SK-MEL-5 (cell line): Measurements from ENCODE around the gene NAV2. TPM values are rescaled to one million over a fixed set of nuclear protein-coding genes. Genes with fewer than 3 reads are reported as not detected.

Source experiments
- DNase-seq: peaks from one replicate; pipeline ENCODE4 v3.0.0-alpha.2; 2016; ENCODE audit warnings: low read depth, low spot score
- in situ Hi-C: cut with HindIII; loops from 2 replicates; pipeline ENCODE4 v1.10.0; 2016; ENCODE audit warnings: low sequenced_read_pairs, high pct_unique_total_duplicates, low pct_unique_long_range_greater_than_20kb
- total RNA-seq: library from RNA; depleted of rRNA; stranded (reverse); fragments of >200 nt; shearing (Covaris generic); gene quantifications from 2 replicates; pipeline ENCODE4 v1.2.3, GENCODE V29; 2014

Gene NAV2
- total RNA-seq, 1 experiment from 2014 or later: 14.5 TPM

DNA sequence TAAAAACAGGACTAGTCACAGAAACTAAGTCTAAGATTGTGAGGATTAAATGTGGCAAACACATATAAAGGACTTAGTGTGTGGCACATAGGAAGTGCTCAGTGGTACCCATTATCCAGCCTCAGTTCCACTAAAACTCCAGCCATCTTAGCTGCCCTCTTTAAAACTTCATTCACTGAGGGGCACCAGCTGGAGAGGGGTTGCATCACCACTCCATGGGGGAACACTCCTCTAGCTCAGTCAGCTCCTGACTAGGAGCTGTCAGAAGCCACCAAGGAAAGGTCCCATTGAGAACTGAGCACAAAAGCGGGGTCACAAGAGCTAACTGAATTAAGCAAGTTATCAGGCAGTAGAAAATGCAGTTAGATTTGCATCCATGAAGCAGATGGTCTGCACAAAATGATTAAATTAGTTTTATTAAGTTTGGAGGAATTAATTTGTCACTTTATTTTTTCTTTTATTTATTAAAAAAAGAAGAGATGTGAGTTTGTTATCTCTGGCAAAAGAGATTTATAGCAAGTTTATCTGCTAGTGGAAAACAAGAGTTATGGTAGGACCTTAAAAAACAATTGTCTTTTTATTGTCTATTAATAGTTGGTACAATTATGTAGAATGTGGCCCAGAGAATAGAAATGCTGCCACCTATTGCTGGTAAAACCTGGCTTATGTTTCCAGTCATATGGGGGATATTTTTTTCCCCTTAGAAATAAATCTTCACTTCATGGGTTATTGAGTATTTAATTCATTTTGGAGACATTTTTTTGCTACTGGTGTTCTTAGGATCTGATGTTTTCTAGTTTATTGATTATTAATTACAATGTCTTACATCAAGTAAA is 95.7 kb downstream of the NAV2 start:
- DNase-seq: no peak
- in situ Hi-C loops: no loop called here

DNA sequence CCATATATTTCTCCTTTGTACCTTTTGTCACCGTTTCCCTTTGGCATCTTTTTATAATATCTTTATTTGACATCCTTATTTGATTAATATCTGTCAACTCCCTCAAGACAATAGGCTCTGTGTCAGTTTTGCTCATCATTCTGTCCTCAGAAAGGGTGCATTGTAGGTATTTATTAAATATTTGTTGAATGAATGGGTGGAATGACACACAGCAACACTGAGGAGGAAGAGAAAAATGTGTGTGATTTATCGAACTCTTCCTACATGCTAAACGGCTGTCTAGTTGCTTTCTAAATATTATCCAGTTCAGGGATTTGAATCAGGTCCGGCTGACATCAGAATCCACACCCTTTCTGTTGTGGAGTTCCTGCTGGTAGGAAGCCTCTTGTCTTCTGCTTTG is 98.2 kb downstream of the NAV2 start:
- no peak for DNase-seq
- in situ Hi-C loops: no loop called here

DNA sequence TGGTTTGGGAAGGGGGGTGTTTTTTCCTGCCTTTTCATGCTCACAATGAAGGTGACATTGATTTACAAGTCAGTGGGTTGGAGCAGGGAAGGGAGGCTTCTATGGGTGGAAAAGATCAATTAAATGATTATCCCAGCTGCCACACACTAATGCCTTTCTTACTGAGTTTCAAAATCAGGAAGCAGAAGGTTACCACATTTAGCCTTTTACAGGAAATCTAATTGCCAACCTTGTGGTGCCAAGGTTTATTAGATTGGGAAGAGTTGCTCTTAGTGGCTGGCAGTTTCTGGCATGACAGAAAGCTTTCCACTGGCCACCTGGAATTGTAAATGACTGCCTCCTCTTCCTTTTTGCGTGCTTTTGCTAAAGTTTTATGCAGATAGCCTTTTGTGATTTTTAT is 98.7 kb downstream of the NAV2 start:
- in situ Hi-C loops: no loop called here
- no peak for DNase-seq

DNA sequence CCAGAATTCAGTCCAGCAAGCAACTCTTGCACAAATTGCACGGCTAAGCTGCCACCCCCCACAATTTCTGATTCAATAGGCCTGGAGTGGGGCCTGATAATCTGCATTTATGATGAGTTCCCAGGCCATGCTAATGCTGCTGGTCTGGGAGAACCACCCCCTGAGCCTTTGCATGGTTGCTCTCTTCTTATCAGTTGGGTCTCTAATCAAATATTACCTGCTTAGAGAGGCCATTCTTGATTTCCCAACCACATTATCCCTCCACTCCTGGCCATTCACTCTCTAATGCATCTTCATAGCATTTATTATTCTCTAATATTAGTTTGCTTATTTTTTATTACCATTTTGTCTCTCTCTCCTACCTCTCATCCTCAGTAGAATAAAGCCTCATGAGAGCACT is 99.5 kb downstream of the NAV2 start:
- DNase-seq: no peak
- in situ Hi-C loops: no loop called here

DNA sequence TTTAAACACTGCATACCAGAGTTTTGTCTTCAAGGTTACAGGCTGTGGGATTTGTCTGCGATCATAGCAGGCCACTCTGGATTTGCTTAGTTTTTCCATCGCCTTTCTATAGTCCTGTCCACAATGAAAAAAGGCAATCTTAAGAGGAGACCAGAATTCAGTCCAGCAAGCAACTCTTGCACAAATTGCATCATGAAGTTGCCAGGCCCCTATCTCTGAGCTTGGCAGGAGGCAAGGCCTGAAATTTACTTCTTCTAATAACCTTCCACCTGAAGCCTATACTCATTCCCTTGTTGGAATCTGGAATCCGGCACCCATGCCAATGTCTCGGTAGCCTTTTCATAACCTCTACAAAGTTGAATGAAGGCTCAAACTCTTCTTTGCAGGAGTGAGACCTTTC is 100.1 kb downstream of the NAV2 start:
- no peak for DNase-seq
- in situ Hi-C loops: no loop called here

DNA sequence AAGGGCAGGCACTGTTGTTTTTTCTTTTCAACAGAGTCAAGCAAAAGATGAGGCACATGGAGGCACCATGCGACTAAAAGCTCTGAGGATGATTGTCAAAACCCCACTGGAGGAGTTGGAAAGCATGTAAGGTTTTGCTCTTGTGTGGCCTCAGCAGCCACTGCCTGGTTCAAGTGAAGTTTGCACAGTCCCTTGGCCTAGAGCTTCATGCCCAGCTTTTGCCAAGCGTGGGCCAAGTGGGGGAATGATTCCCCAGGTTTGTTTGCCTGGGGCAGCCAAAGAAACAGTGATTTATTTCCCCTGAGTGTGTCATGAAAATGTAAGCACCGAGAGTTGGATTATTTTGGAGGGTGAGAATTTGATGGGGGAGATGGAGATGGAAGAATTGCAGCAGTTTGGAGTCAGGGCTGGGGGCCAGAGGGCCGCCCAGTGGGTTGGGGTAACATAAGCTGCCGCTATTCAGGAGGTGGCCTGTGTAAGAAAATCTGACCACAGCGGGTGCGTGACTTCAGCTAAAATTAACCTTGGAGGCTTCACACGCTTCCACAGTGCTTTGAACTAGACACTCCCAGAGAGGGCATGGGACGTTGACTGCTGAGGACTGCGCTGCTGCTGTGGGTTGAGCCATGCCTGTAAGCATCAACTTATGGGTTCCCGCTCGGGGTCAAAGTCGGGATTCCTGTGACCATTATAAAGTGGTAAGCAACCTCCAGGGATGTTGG is 100.7 kb downstream of the NAV2 start:
- DNase-seq: no peak
- in situ Hi-C loops: no loop called here

DNA sequence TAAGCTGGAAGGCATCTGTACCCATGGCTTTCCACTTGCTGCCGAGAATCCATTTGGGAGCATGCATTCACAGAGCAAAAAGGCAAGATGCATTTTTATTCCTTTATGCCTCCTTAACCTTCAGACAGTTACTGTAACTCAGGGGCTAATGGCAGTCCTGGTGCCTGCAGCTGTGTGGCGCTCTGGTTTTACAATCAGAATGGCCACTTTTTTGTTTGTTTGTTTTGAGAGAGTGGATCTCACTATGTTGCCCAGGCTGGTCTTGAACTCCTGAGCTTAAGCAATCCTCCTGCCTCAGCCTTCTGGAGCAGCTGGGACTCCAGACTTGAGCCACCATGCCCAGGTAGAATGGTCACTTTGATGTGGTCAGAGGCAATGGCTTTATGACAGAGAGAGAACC is 101.8 kb downstream of the NAV2 start:
- DNase-seq: no peak
- in situ Hi-C loops: no loop called here

DNA sequence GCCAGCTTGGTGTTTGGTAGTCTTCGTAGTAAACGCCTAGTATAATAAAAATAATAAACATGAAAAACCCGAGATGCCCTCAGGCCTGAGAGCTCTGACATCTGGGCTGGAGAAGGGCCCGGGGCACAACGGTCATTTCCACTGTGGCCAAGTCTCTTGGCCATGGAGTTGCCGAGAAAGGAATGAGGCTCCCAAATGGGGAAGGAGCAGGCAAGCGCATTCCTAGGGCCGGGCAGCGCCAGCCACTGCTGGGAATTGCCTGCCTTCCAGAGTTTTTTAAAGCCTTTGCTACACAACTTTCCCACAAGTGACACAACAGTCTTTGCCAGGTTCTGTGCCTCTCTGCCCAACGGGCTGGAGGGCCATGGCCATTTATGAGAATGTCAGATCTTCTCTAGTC is 103.4 kb downstream of the NAV2 start:
- in situ Hi-C loops: no loop called here
- DNase-seq: no peak

DNA sequence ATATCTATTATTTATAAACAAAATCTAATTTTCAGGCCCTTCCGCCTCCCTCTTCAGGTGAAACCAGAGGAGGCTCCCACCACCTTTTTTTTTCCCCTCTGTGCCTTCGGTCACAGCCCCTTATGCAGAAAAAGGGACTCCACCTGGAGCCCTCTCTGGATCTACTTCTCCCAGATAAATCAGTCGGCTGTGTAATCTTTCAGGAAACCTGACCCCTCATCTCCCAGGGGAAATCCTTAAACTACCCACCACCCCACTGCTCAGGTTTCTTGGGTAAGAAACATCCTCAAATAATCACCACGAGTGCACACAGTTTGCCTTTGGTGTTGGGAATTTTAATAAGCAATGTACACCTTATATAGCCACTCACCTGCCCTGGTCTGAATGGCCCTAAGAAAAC is 104.2 kb downstream of the NAV2 start:
- in situ Hi-C loops: no loop called here
- no peak for DNase-seq

DNA sequence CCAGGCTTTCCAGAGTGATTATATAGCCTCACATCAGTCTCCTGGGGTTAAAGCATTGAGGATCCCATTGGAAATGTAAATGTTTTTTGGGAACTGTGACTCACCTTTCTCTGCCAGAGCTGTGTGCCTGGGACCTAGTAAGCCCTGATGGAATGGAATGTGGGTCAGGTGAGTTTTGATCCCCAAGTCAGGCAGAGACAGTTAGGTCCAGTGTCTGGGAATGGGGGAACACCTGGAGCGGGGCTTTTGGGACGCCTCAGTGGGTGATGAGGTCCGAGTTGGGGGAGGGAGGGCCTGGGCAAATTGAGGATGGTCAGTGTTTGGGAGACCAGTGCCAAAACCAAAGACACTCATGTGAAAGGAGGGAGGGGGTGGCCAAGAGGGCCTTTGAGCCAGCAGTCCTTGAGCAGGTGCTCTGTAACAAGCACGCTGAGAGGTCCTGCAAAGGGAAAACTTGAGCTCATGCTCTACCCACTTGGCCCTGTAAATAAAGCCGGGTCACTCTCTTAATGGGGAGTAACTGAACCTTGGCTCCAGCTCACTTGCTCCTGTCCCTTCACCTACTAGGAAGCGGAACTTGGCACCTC is 104.7 kb downstream of the NAV2 start:
- in situ Hi-C loops: no loop called here
- no peak for DNase-seq

DNA sequence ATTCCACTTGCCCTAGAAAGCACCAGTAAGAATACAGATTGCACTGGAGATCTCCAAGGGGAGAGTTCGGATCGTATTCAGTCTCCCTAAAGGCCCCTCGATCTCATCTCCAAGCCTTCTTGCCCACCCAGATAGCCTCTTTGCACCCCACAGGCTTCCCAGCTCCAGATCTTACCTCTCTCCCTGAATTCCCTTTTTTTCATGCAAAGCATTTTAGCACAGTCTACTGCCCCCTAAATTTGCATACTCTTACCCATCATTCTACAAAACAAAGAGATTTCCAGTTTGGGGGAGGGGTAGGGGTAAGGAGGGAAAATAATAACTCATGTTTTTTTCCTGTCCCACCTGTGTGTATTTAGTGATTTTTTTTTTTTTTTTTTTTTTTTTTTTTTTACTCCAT is 105.2 kb downstream of the NAV2 start:
- DNase-seq: no peak
- in situ Hi-C loops: no loop called here

DNA sequence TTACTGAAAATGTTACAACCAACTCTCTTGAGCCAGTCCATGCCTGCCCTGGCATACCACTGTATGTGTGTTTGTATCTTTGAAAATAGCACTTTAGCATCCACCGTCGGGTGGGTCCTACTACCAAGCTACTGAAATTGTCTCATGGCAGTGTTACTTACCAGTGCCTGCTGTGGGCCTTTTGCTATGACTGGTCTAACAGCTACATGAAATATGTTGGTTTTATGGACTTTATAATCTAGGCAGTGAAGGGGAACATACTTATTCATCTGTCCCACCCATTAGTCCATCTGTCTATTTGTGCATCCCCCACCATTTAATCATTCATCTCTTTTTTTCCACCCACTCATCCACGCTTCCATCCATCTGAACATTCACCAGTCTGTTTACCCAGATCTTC is 106.0 kb downstream of the NAV2 start:
- in situ Hi-C loops: no loop called here

DNA sequence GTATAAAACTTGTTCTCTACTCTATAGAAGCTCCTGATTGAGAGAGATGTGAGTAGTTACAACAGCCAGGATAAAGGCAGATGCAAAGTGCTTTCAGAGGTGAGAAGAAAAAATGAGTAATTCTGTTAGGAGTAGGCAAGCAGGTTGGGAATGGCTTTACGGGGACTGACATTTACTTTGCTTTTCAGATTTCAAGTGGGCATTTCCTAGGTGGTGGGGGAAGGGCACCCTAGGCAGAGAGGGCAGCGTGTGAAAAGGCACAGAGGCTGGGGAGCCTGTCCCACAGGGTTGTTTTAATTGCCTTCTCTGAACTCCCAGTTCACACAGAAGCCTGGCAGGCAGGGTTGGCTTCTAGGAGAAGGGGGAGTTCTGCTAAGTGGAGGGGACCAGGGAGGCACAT is 106.5 kb downstream of the NAV2 start:
- in situ Hi-C loops: no loop called here
- no peak for DNase-seq

More for the DNA sequence above, 106.0 kb downstream of the NAV2 start:
- no peak for DNase-seq

DNA sequence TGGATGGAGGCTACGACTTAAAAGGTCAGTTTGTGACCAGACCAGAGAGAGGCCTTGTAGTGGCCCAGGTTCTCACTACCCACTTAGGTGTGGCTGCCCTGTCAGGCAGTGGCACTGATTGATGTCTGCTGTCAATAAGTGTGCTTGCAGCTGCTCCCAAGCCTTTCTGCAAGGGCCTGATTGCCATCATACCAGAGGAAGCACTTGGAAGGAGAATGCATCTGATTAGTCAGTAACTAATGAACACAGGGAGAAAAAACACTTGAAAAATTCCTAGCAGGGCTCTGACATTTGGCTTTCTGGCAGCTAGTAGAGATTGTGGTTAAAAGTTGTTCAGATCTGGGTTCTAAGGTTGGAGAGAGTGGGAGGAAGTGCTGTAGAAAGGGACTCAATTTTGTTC is 107.5 kb downstream of the NAV2 start:
- in situ Hi-C loops: no loop called here
- no peak for DNase-seq

DNA sequence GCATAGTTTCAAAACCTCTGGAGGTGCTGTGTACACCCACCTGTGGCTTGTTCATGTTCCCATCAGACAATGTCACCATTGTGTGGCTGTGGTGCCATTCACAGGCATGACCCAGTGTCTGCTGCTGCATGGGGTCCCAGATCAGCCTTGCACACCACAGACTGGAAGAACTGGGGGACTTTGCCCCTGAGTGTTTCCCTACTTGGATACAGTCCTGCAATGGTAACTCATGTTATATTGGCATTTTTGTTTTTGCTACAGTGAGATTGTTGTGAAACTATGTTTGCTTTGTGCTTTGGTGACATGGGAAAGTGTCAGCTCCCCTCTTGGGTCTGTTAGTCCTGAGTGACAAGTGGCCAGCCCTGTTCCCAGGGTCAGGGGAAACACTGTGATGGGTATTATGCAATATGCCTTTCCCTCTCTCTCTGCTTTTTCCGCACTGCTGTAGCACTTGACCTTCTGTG is 108.8 kb downstream of the NAV2 start:
- in situ Hi-C loops: no loop called here
- DNase-seq: no peak

DNA sequence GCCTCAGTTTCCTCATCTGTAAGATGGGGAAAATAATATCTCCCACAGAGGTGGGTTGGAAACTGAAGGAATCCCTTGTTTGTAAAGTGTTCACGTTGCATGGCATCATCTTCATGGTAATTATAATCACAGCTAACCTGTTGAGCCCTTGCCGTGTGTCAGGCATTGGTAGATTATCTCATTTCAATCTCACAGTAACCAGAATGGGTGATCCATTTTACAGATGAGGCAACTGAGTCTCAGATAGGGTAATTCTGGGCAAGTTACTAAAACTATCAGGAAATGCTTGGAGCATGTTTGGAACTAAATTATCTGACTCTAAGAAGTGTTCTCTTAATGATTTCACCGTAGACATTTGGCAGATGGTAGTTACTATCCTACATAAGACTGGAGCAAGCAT is 109.4 kb downstream of the NAV2 start:
- DNase-seq: no peak
- in situ Hi-C loops: no loop called here

DNA sequence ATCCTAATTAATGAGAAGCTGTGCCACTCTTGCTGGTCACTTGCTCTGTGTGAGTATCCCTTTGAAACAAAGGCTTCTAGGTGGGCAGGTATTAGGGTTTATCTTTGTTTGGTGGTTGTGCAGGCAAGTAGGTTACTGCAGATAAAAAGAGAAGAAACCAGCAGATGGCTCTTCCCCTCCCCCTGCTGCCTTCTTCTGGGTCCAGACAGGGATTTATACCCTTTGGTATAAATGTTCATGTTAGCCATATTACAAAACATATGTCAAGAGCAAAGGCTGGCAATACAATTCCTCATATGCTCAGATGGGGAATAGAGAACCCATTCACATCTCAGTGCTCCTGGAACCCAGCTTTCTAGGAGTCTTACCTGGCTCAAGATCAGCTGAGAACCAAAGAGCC is 109.9 kb downstream of the NAV2 start:
- in situ Hi-C loops: no loop called here
- DNase-seq: no peak

DNA sequence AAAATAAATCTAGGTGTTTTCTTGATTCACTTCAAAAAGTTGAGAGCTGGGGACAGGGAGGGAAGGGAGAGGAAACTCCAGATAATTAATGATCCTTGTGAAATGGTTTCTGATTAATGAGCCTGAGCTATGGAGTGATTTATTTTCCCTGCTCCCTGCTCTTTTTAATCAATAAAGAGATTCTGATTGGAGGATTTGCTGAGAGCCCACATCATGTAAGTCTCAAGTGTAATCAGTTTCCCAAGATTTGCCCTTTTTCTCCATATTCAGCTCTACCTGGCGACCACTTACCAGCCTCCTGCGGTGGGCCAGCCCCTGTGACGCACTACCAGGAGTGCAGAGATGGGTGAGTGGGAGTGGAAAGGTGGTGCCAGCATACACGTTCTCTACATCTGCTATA is 114.0 kb downstream of the NAV2 start:
- DNase-seq: no peak
- in situ Hi-C loops: no loop called here
